ENCODE results near the gene RETREG3. TPM values are rescaled to one million over a fixed set of nuclear protein-coding genes. Genes with fewer than 3 reads are reported as not detected.
"Not testable (repeated sequence)": the region's sequence is repeated elsewhere in the genome, so short reads cannot be mapped to it uniquely, and the experiment has no call there.

Gene RETREG3
- total RNA-seq, result 50.7 and 52.7 TPM in 2 replicates

- intact Hi-C loops (cut with micrococcal nuclease), result loop anchor here (1.0 to 2.0 kb wide), 4 partner anchors 31 to 136 kb away; partner anchors contain the start of gene EZH1
Observed at GRCh38 chr17:42609182-42609813, at the start of gene RETREG3, which contains the start of gene TUBG1. TSS of gene RETREG3 (minus strand) at chr17:42609374. CDS start at chr17:42609324, 50 bp downstream. TSS of gene TUBG1 (plus strand) at chr17:42609683. CDS start at chr17:42609738, 55 bp downstream.

GRCh38 chr17:42657824-42658588, 48.8 kb upstream of the RETREG3 start:
- intact Hi-C loops (cut with micrococcal nuclease), result no loop called here

- intact Hi-C loops (cut with micrococcal nuclease), result no loop called here
Observed at GRCh38 chr17:42655528-42655927, 46.4 kb upstream of the RETREG3 start.

- intact Hi-C loops (cut with micrococcal nuclease), result no loop called here
Observed at GRCh38 chr17:42653179-42654124, 44.3 kb upstream of the RETREG3 start.

- intact Hi-C loops (cut with micrococcal nuclease), result no loop called here
Observed at GRCh38 chr17:42651392-42651791, 42.2 kb upstream of the RETREG3 start.

- intact Hi-C loops (cut with micrococcal nuclease), result no loop called here
Observed at GRCh38 chr17:42647778-42648177, 38.6 kb upstream of the RETREG3 start.

GRCh38 chr17:42642336-42642735, 33.2 kb upstream of the RETREG3 start:
- intact Hi-C loops (cut with micrococcal nuclease), result no loop called here

- intact Hi-C loops (cut with micrococcal nuclease), result no loop called here
Observed at GRCh38 chr17:42640121-42640520, 30.9 kb upstream of the RETREG3 start.

- intact Hi-C loops (cut with micrococcal nuclease), result no loop called here
Observed at GRCh38 chr17:42639525-42640113, 30.4 kb upstream of the RETREG3 start.

- intact Hi-C loops (cut with micrococcal nuclease), result no loop called here
Observed at GRCh38 chr17:42632949-42633444, 23.8 kb upstream of the RETREG3 start.

- intact Hi-C loops (cut with micrococcal nuclease), result no loop called here
Observed at GRCh38 chr17:42629411-42630009, 20.3 kb upstream of the RETREG3 start.

GRCh38 chr17:42627032-42627764, 18.0 kb upstream of the RETREG3 start:
- intact Hi-C loops (cut with micrococcal nuclease), result not testable (repeated sequence)

GRCh38 chr17:42623732-42624596, 14.8 kb upstream of the RETREG3 start:
- intact Hi-C loops (cut with micrococcal nuclease), result no loop called here

- intact Hi-C loops (cut with micrococcal nuclease), result no loop called here
Observed at GRCh38 chr17:42623271-42623670, 14.1 kb upstream of the RETREG3 start.

- intact Hi-C loops (cut with micrococcal nuclease), result not testable (repeated sequence)
Observed at GRCh38 chr17:42621987-42622386, 12.8 kb upstream of the RETREG3 start.

- intact Hi-C loops (cut with micrococcal nuclease), result no loop called here
Observed at GRCh38 chr17:42618442-42619150, 9.4 kb upstream of the RETREG3 start.

- intact Hi-C loops (cut with micrococcal nuclease), result no loop called here
Observed at GRCh38 chr17:42617956-42618431, 8.8 kb upstream of the RETREG3 start.

GRCh38 chr17:42613699-42614295, 4.6 kb upstream of the RETREG3 start:
- intact Hi-C loops (cut with micrococcal nuclease), result no loop called here
